Body of pancreas (tissue), 4 donors: ENCODE measurements around the gene FOXD4L3.
"Not testable (repeated sequence)": the region's sequence is repeated elsewhere in the genome, so short reads cannot be mapped to it uniquely, and the experiment has no call there.

ENCODE experiments used
- POLR2A ChIP-seq, 3 donors: fragments of 450-650 bp; IDR thresholded peaks; one replicate each; pipeline ENCODE4 v1.6.1; 2016; ENCODE audit warnings: antibody characterized with exemption in 3 of 3, mild to moderate bottlenecking in 2 of 3
- TF ChIP-seq, protein P1 (sequence below), 7 experiments: fragments of 450-650 bp in 4 of 7; fragments of 200-600 bp in 3 of 7; sonication (generic) in 3 of 7; IDR thresholded peaks; one replicate each; pipeline ENCODE4 v1.5.1; 2016 to 2019; ENCODE audit warnings: antibody characterized with exemption in 7 of 7

DNA sequence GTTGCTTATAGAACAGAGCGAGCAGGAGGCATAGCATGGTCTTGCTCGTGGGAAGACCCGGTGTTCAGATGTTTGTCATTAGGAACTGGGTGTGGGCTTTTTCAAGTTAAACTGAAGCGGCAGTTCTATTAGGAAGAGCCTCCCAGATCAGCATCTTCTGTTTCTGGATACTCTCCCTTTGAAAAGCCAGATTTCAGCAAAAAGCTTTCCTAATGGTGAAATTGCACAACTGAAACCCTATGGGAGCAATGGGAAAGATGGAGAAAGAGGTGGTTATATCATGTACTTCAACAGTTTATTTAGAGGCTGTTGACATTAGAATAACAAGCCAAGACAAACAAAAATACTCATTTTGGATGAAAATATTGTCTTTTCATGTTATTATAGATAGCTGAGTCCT lies 41.3 kb downstream of the FOXD4L3 start:
- TF ChIP-seq, protein P1, sequence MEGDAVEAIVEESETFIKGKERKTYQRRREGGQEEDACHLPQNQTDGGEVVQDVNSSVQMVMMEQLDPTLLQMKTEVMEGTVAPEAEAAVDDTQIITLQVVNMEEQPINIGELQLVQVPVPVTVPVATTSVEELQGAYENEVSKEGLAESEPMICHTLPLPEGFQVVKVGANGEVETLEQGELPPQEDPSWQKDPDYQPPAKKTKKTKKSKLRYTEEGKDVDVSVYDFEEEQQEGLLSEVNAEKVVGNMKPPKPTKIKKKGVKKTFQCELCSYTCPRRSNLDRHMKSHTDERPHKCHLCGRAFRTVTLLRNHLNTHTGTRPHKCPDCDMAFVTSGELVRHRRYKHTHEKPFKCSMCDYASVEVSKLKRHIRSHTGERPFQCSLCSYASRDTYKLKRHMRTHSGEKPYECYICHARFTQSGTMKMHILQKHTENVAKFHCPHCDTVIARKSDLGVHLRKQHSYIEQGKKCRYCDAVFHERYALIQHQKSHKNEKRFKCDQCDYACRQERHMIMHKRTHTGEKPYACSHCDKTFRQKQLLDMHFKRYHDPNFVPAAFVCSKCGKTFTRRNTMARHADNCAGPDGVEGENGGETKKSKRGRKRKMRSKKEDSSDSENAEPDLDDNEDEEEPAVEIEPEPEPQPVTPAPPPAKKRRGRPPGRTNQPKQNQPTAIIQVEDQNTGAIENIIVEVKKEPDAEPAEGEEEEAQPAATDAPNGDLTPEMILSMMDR (IDR thresholded peaks at IDR 0.05), result not testable (repeated sequence)
- TF ChIP-seq POLR2A (IDR thresholded peaks at IDR 0.05), result not testable (repeated sequence)
